HG03135 (cell line): ENCODE data around the gene WDR49.

Experiments
- ATAC-seq: cut with Tn5 transposase; IDR thresholded peaks from one replicate; pipeline ENCODE4 v1.9.1; 2021; ENCODE audit warnings: mild to moderate bottlenecking, moderate library complexity; ENCODE audit not compliant: unreplicated experiment

Gene WDR49

GRCh38 chr3:167491621-167492020, 162.1 kb downstream of the WDR49 start:
- no peak for ATAC-seq

DNA sequence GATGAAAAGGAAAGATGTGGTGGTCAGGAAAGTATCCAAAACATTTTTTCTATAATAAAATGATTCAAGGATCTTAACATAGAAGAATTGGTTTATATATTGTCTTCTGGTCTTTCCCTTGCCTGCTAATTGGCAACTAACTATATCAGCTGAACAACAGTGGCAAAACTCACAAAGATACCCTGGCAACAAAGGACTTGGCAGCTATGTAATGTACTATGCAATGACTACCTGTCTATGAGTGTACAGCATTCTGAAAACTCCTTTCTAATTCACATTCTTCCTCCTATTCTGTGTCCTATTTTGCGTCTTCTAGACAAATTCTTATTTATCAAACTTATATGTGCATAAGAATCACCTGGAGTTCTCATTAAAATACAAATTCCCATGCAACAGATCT, 164.2 kb downstream of the WDR49 start:
- no peak for ATAC-seq

DNA sequence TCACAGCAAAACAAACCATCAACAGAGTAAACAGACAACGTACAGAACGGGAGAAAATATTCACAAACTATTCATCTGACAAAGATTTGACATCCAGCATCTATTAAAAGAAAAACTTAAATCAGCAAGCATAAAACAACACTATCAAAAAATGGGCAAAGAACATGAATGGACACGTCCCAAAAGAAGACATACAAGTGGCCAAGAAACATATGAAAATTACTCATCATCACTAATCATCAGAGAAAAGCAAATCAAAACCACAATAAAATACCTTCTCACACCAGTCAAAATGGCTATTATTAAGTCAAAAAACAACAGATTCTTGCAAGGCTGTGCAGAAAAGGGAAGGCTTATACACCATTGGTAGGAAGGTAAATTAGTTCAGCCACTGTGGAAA, 166.2 kb downstream of the WDR49 start:
- no peak for ATAC-seq

DNA sequence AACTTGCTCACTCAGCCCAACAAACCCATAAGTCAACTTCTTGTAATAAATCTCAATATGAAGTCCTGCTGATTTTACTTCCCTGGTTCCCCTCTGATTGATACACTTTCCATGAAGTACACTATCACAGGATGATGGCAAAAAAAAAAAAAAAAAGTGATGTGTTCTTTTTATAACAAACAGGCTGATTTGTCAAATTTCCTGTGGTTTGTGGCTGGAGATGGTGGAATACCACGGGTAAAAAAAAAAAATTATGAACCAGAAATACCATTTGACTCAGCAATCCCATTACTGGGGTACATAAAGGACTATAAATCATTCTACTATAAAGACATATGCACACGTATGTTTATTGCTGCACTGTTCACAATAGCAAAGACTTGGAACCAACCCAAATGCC, 169.2 kb downstream of the WDR49 start:
- ATAC-seq: no peak

DNA sequence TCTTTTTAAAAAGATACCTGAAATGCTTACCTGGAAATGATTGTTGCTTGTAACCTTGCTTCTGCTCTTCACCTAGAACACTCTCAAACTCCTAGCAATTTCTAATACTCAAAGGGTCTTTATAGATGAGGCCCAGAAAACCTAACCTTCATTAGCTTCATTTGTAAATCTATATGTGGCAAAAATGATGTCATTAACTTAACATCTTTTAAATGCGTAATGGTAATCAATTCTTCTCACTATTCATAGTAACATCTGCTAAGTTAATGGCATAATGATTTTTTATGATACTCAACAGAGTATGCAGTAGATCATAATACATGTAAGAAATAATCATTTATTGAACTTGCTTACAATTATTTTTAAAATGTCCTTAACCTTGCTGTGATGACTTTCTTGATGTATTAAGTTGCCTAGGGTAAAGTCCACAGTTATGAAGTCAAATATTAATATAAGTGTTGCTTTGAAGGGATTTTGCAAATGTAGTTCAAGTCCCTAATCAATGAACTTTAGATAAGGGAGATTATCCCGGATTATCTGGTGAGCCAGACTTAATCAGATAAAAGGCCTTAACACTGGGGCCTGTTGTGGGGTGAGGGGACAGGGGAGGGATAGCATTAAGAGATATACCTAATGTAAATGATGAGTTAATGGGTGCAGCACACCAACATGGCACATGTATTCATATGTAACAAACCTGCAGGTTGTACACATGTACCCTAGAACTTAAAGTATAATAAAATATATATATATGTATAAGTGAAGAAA, 169.8 kb downstream of the WDR49 start:
- ATAC-seq: no peak

GRCh38 chr3:167481164-167481563, 172.6 kb downstream of the WDR49 start:
- ATAC-seq: no peak

DNA sequence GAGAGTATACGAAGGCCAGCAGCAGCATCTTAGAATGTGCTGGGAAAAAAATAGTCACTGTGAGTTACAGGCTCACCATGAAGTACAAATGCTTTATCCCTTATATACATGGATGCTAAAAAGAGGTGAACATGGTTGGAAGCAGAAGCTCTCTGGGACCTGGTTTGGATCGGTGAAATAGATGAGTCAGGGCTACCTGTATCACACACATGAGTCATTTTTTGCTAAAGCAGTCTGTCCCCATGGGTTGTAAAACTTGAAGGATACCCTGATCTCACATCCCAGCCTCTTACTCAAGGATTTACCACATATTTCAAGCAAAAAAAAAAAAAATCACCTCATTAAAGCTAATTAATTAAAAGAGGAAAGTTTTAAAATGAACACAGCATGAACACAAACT, 173.0 kb downstream of the WDR49 start:
- ATAC-seq: no peak

GRCh38 chr3:167473863-167474262, 179.9 kb downstream of the WDR49 start, which contains the start of gene SERPINI2:
Gene SERPINI2, minus strand, starts transcription at chr3:167474042. Its CDS starts 2,208 bp downstream, at chr3:167471834.
- no peak for ATAC-seq

DNA sequence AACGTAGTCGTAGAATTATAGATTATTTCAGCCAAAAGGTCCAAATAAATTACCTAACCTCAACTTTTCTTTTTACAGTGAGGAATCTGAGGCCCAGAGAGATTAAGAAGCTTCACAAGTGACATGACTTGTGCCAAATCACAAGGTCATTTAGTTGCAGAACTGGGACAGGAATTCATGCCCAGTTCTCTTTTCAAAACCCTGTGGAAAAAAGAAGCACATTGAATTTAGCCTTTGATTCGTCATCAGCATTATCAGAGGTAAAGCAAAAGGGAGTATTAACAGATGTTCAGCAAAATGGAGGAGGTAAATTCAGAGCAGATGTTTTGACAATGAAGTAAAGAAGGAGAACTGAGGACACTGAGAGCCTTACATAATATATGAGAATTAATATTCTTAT, 184.4 kb downstream of the WDR49 start:
- ATAC-seq: no peak

- ATAC-seq: no peak
These were observed 185.7 kb downstream of the WDR49 start for GRCh38 chr3:167467848-167468611.

GRCh38 chr3:167466966-167467365, 186.8 kb downstream of the WDR49 start:
- no peak for ATAC-seq

DNA sequence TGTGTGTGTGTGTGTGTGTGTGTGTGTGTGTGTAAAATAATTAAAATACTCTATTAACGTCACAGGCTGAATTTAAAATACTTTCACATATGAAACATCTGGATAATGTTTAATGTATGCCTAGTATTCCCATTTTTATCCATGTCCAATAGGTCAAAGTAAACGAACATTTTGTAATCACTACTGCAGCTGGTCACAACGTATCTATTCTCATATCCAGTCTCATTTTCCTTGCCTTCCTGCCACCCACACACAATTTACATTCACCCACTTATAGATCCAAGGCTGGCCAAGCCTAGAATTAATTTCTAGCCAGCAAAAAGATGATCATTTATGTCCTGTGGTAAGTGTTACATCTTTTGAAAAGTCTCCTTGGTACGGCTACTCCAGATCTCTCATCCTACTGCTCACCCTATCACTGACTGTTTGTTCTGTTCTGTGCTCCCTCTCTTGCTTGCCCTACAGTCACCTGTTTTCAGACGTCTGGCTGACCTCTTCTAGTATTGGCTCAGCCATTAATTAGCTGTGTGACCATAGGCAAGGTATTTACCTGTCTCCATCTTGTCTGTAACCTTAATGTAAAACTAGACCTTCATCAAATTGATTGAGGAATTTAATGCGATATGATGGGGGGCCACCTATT, 197.5 kb downstream of the WDR49 start:
- ATAC-seq: no peak

DNA sequence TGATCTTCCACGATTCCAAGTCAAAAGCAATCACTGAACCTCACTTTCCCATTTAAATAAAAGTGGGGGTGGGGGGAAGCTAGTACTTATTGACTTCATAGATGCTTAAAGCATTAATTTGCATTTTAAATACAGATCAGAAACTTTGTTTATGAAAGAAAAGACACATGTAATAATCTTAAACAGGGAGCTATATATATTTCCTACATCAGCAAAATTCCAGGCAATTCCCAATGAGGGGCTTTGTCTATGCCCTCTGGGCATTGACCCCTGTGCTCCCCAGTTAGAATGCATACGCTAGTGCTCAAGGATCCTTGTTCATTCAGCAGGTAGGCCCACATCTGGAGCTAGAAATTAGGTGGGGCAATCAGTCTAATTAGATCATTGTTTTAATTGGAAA, 199.9 kb downstream of the WDR49 start:
- ATAC-seq: no peak

DNA sequence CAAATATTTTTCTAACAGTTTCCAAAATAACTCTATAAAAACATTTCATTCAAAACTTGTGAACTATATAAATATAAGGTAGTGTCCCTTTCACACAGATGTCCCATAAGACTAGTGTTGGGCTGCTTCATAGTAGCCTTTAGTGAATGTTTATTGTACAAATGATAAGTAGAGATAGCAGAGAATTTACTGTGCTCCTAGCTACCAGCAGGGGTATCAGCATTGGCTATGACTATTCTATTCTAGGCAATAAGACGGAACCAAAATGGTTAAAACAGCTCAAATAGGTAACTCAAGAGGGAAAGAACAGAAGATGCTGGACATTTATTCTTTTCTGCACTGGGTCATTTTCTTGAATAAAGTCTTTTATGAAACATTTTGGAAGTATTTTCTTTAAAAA, 202.5 kb downstream of the WDR49 start:
- ATAC-seq: no peak

DNA sequence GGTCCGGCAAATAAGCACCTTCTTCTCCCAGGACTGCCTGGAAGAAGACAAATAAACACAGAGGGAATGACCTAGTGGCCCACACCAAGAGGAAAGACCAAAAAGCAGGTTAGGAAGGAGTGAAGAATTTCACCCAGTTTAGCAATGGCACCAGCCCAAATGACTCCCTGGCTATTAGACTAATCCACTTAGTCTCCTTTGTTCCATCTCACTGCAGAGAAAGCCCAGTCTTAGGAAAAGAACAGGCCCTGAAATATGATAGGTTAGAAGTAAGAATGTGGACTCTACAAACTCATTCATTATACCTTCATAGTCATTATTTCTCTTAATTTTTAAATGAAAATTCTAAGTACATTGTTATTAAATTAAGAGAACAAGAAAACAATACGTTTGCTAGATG, 203.1 kb downstream of the WDR49 start:
- ATAC-seq: no peak

DNA sequence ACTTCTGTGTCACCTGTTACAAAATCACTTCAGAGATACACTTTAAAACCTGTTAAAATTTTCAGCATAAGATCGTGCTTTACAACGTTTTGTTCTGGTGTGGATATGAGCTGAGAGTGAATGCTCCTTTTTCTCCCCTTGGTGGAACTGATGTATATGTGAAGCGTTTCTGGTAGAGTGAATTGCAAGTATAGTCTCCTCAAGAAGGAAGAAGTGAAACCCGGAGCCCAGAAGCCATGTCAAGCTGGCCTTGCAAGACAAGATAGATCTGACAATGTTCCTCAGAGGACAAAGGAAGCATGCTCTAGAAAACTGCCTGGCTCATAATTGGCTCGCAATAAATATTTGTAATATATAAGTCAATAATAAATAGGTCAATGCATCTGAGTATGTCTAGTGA, 203.5 kb downstream of the WDR49 start:
- ATAC-seq: no peak

DNA sequence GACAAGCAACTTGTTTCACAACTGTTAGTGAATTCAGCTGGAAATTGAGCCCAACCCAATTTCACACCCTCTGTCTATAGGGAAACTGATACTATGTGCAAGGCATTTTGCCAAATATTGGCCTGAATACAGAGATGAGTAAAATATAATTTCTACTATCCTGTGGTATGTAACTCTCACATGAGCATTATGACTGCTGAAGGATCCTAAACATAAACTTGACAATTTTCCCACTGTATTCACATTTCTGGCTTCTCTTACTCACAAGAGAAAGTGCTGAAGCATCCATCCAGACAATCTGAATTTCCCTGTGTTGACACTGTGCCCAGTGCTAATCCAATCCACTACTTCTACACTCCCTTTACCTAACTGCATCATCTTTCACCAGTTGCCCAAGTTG, 208.3 kb downstream of the WDR49 start:
- ATAC-seq: no peak

GRCh38 chr3:167441256-167441655, 212.5 kb downstream of the WDR49 start:
- ATAC-seq: no peak

- no peak for ATAC-seq
These were observed 216.2 kb downstream of the WDR49 start for GRCh38 chr3:167437428-167438139.
